Calu3 (cell line): ENCODE data around the gene CASP12. TPM values are rescaled to one million over a fixed set of nuclear protein-coding genes. Genes with fewer than 3 reads are reported as not detected.

Experiments used
- BruUV-seq: library from RNA; stranded (reverse); fragments of 400-500 nt; replicated peaks from 2 replicates; lab custom pipeline; 2021; lab: Mats Ljungman, UMichigan
- CTCF ChIA-PET: fragments of 300-600 bp; sonication (Branson Sonifier 250); formaldehyde crosslinking; loops from one replicate; lab custom pipeline; 2022; ENCODE audit warnings: antibody characterized with exemption; lab: Charles Lee
- DNase-seq: peaks from one replicate; pipeline ENCODE4 v3.0.0; 2022
- H3K27ac Mint-ChIP-seq: one replicate; pipeline ENCODE4 v1.8.0; 2022; ENCODE audit warnings: mixed read lengths; ENCODE audit not compliant: unreplicated experiment
- H3K27me3 Mint-ChIP-seq: one replicate; pipeline ENCODE4 v1.8.0; 2022; ENCODE audit warnings: mixed read lengths; ENCODE audit not compliant: unreplicated experiment
- H3K36me3 Mint-ChIP-seq: one replicate; pipeline ENCODE4 v1.8.0; 2022; ENCODE audit warnings: mild to moderate bottlenecking, moderate library complexity, mixed read lengths; ENCODE audit not compliant: insufficient read depth, unreplicated experiment
- H3K4me1 Mint-ChIP-seq: one replicate; pipeline ENCODE4 v1.8.0; 2022; ENCODE audit warnings: mild to moderate bottlenecking, low read depth, mixed read lengths; ENCODE audit not compliant: unreplicated experiment
- H3K4me3 Mint-ChIP-seq: one replicate; pipeline ENCODE4 v1.8.0; 2022; ENCODE audit warnings: mild to moderate bottlenecking, low read depth, moderate library complexity, mixed read lengths; ENCODE audit not compliant: unreplicated experiment
- H3K9me3 Mint-ChIP-seq: one replicate; pipeline ENCODE4 v1.8.0; 2022; ENCODE audit warnings: low read depth, mixed read lengths; ENCODE audit not compliant: unreplicated experiment
- CTCF ChIP-seq: fragments of 200-600 bp; IDR thresholded peaks from one replicate; pipeline ENCODE4 v1.8.0; 2022; ENCODE audit warnings: antibody characterized with exemption; ENCODE audit not compliant: unreplicated experiment
- intact Hi-C: fragments of 100-400 bp; cut with micrococcal nuclease; formaldehyde crosslinking; loops from one replicate; pipeline ENCODE4 v1.10.0; 2022; ENCODE audit not compliant: unreplicated experiment
- total RNA-seq: library from RNA; stranded (reverse); gene quantifications from 2 replicates; pipeline ENCODE4 v1.2.3, GENCODE V29; 2022

CASP12 gene
- total RNA-seq, 1 experiment from 2014 or later: not detected

GRCh38 chr11:104855965-104856364, 42.3 kb downstream of the CASP12 start:
- H3K27ac Mint-ChIP-seq: no peak overlapping the region
- H3K36me3 Mint-ChIP-seq: no peaks in the 10 kb centered on the region
- H3K4me3 Mint-ChIP-seq: no peak overlapping the region
- BruUV-seq: no TSS peak
- no peaks in the 10 kb centered on the region for H3K9me3 Mint-ChIP-seq
- no peak for TF ChIP-seq CTCF
- intact Hi-C loops: no loop called here
- H3K4me1 Mint-ChIP-seq: no peaks in the 10 kb centered on the region
- no peak for DNase-seq
- H3K27me3 Mint-ChIP-seq: no peaks in the 10 kb centered on the region
- CTCF ChIA-PET: no interaction called here

GRCh38 chr11:104853276-104853675, 45.0 kb downstream of the CASP12 start:
- Mint-ChIP-seq H3K27ac (no peak overlapping the region), H3K4me1 (no peaks in the 10 kb centered on the region), H3K36me3 (no peaks in the 10 kb centered on the region), H3K9me3 (no peaks in the 10 kb centered on the region), H3K4me3 (no peak overlapping the region), H3K27me3 (no peaks in the 10 kb centered on the region)
- no TSS peak for BruUV-seq
- TF ChIP-seq CTCF: no peak
- intact Hi-C loops: no loop called here
- CTCF ChIA-PET: no interaction called here
- DNase-seq: no peak

- no peak overlapping the region for H3K4me3 Mint-ChIP-seq
- no peaks in the 10 kb centered on the region for H3K36me3 Mint-ChIP-seq
- CTCF ChIA-PET: no interaction called here
- H3K27ac Mint-ChIP-seq: no peak overlapping the region
- intact Hi-C loops: no loop called here
- DNase-seq: no peak
- H3K9me3 Mint-ChIP-seq: no peaks in the 10 kb centered on the region
- BruUV-seq: no TSS peak
- no peaks in the 10 kb centered on the region for H3K4me1 Mint-ChIP-seq
- no peaks in the 10 kb centered on the region for H3K27me3 Mint-ChIP-seq
- no peak for TF ChIP-seq CTCF
These were observed 45.4 kb downstream of the CASP12 start for GRCh38 chr11:104852811-104853210.

GRCh38 chr11:104846216-104846615, 52.0 kb downstream of the CASP12 start:
- BruUV-seq: no TSS peak
- intact Hi-C loops: no loop called here
- no peaks in the 10 kb centered on the region for H3K36me3 Mint-ChIP-seq

More at GRCh38 chr11:104846216-104846615, 52.0 kb downstream of the CASP12 start:
- no peaks in the 10 kb centered on the region for H3K27me3 Mint-ChIP-seq
- H3K4me1 Mint-ChIP-seq: no peaks in the 10 kb centered on the region
- CTCF ChIA-PET: no interaction called here
- H3K27ac Mint-ChIP-seq: no peak overlapping the region
- no peaks in the 10 kb centered on the region for H3K9me3 Mint-ChIP-seq
- no peak for TF ChIP-seq CTCF
- DNase-seq: no peak
- H3K4me3 Mint-ChIP-seq: no peak overlapping the region
